ENCODE measurements around the gene ZNF608.

- no peak for TF ChIP-seq NANOG (IDR thresholded peaks at IDR 0.05; ENCODE audit: borderline replicate concordance)
- TF ChIP-seq POLR2AphosphoS5 (IDR thresholded peaks at IDR 0.05; ENCODE audit: low read depth) = no peak
- TF ChIP-seq CTCF (conservative IDR thresholded peaks at IDR 0.05; ENCODE audit: low read depth in 2 of 2) = no peak
Observed at GRCh38 chr5:124730381-124730780, 16.1 kb downstream of the ZNF608 start.

Data from GM23338 (cell line).